Activated CD8-positive, alpha-beta memory T cell treated with anti-CD3 and anti-CD28 coated beads, Interleukin-2, amount 50 U/mL, for 4 hours (primary cell): ENCODE results near the gene TOMM20.
"Not testable (repeated sequence)": the region's sequence is repeated elsewhere in the genome, so short reads cannot be mapped to it uniquely, and the experiment has no call there.

Experiments
- DNase-seq: peaks from one replicate; pipeline ENCODE4 v3.0.0-alpha.2; 2020

The TOMM20 gene

DNA sequence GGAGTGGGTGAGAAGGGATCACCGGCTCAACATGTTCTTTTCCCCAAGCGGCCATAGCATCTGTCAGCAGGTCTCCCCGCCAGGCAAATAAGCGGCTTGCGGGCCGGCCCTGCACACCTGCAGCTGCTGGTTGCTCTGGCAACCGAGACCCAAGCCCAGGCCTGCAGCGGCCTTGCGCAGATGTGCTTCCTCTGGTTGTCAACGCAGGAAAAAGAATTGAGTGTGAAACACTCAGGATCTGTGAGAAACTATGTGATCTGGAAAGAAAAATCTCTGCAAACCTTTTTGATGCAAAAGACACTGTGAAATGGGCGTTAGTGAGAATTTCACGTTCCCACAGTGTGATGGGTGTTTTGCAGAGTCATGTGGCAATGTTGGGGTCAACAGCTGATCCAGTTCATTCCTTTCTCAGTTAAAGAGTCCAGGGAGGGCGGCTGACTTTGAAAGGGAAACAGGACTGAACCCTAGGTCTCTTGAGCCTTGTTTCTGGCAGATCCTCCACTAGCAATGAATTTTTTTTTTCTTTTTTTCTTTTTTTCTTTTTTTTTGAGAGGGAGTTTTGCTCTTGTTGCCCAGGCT, 28.4 kb downstream of the TOMM20 start:
- DNase-seq = no peak

DNA sequence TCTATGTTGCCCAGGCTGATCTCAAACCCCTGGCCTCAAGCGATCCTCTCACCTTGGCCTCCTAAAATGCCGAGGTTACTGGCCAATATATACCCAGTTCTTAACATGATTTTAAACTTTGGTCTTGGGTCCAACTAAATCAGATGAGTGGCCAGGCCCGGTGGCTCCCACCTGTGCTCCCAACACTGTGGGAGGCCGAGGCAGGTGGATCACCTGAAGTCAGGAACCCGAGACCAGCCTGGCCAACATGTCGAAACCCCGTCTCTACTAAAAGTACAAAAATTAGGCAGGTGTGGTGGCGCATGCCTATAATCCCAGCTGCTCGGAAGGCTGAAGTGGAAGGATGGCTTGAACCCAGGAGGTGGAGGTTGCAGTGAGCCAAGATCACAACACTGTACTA, 29.6 kb downstream of the TOMM20 start:
- DNase-seq = no peak

DNA sequence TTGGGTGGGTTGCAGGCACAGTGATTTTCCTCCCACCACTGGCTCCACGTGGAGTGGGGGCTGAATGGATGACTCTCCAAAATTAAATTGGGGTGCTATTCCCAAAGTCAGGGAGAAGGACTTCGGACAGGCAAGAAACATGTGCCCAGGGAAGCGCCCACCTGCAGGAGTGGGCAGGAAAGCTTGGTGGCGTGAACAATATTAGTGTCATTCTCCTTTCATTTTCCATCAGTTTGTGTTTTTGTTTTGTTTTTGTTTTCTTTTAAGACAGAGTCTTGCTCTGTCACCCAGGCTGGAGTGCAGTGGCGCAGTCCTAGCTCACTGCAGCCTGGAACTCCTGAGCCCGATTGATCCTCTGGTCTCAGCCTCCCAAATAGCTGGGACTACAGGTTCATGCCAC, 30.1 kb downstream of the TOMM20 start:
- no peak for DNase-seq

GRCh38 chr1:235097501-235097900, 31.1 kb downstream of the TOMM20 start:
- not testable (repeated sequence) for DNase-seq

DNA sequence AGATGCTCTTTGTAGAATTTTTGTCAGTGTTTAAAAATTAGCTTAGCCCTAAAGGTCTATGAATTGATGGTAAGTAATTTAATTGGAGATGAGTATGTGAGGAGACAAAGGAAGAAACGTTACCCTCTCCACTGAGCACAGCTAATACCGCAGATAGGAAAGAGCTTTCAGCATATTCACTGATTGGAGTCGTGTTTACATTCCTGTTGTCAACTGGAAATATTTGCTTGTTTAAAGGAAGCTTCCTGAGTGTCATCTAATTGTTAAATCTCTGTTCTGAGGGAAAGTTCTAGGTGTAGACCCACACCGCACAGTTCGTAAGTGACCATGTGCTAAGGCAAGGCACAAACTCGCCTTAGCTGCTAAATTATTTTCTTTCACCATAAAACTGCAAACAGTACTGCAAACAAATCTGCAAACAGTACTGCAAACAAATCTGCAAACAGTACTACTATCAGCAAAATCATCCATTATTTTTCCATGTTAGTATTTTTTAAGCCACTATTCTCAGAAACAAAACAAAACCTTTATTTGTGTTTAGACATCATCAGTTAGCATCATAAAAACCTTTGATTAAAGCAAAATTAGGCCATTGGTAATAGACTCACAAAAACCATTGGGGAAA, 32.6 kb downstream of the TOMM20 start:
- no peak for DNase-seq

- peak; percentile 88 for DNase-seq
These were observed 34.7 kb downstream of the TOMM20 start for GRCh38 chr1:235093696-235094592.

- DNase-seq = no peak
These were observed 35.5 kb downstream of the TOMM20 start for GRCh38 chr1:235093013-235093695.

- not testable (repeated sequence) for DNase-seq
These were observed 36.2 kb downstream of the TOMM20 start for GRCh38 chr1:235092415-235092814.

- not testable (repeated sequence) for DNase-seq
These were observed 36.6 kb downstream of the TOMM20 start for GRCh38 chr1:235092045-235092406.

GRCh38 chr1:235091319-235092044, 37.2 kb downstream of the TOMM20 start:
- not testable (repeated sequence) for DNase-seq

GRCh38 chr1:235090406-235091069, 38.1 kb downstream of the TOMM20 start:
- DNase-seq = no peak

GRCh38 chr1:235088907-235089306, 39.7 kb downstream of the TOMM20 start:
- no peak for DNase-seq

DNA sequence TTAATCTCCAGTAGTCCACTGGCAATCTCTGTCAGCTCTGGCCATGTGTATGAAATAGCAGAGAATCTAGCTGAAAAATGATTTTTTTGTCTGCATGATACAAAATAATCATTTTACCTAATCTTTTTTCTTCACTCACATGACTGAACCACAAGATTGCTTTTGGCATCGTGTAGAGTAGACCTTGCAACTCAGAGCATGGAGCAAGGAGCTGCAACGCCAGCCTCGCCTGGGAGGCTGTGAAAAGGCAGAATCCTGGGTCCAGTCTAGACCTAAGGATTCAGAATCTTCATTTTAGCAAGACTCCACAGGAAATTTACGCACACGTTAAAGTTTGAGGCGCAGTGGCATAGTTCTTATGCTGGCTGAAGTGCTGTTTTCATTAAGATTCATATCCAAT, 40.2 kb downstream of the TOMM20 start:
- no peak for DNase-seq

DNA sequence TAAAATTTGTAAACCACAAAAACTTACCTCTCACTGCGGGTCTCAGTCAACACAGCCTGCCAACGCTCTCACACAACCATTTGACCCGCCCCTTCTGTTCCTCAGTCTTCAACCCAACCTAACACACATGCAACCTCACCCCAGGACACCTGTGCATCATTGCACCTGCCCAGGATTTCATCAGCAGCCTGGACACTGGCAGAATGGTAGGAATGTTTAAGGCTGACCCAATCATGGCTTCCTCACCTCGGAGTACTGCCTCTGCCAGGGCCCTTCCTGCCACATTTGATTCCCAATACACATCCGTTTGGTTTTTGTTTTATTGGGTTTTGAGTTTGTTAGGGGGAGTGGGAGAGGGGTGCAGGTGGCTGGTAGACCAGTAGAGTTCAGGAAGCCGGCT, 40.7 kb downstream of the TOMM20 start:
- DNase-seq = no peak

DNA sequence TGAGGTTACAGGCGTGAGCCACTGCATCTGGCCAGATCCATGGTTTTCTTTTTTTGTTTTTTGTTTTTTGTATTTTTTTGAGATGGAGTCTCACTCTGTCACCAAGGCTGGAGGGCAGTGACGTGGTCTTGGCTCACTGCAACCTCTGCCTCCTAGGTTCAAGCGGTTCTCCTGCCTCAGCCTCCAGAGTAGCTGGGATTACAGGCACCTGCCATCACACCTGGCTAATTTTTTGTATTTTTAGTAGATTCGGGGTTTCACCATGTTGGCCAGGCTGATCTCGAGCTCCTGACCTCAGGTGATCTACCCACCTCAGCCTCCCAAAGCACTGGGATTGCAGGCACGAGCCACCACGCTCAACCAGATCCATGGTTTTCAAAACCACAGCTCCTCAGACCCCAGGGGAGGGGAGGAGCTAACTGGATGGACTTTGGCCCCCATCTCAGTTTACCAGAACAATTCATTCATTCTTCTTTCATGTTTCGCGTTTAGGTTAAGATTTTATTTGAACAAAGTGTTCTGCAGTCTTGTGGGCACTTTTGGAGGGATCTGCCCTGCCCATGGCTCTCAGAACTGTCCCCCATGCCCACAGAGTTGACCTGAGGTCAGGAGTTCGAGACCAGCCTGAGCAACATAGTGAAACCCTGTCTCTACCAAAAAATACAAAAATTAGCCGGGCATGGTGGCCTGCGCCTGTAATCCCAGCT, 43.1 kb downstream of the TOMM20 start:
- not testable (repeated sequence) for DNase-seq

DNA sequence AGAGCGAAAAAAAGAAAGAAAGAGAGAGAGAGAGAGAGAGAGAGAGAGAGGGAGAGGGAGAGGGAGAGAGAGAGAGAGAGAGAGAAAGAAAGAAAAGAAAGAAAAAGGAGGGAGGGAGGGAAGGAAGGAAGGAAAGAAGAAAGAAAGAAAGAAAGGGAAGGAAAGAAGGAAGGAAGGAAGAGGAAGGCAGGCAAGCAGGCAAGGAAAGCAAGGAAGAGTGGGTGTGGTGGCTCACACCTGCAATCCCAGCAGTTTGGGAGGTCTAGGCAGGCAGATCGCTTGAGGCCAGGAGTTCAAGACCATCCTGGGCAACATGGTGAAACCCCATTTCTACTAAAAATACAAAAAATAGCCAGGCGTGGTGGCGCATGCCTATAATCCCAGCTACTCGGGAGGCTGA, 47.8 kb downstream of the TOMM20 start:
- not testable (repeated sequence) for DNase-seq

GRCh38 chr1:235080297-235080657, 48.4 kb downstream of the TOMM20 start:
- DNase-seq = not testable (repeated sequence)

GRCh38 chr1:235079443-235080296, 49.0 kb downstream of the TOMM20 start:
- no peak for DNase-seq

DNA sequence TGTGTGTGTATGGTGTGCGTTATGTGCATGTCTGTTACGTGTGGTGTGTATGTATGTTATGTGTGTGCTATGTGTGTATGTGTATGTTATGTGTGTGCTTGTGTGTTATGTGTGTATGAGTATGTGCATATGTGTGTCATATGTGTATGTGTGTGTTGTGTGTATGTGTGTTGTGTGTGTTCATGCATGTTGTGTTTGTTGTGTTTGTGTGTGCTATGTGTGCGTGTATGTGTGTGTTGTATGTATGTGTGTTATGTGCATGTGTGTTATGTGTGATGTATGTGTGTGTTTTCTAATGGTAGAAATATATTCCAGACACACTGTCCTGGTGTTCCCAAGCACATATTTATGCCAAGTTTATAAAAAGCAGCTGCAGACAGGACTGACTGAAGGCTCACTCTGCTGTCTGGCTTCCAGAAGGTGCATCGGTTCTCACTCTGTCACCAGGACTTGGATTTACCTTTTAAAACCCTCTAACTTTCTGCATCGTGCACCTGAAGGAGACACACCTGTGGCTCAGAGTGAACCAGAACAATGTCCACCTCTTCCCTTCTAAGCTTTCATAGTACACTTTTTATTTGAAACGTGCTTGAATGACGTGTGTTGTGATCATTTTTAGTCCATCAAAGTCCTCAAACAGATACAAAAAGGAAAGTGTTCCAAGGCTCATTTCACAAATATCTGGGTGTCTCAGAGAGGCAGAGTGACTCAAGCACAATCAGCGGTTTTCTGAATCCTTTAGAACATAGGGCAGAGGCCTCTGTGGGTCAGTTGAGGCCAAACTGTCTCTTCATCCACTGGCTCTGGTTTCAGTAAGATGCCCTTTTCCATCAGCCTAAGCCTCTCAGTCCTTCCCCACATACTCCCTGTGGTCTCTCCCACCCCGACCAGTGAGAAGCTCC, 49.9 kb downstream of the TOMM20 start:
- no peak for DNase-seq
